K562 (cell line): ENCODE measurements around the gene C5orf22. TPM values are rescaled to one million over a fixed set of nuclear protein-coding genes. Genes with fewer than 3 reads are reported as not detected.
A peak's percentile ranks its signal among the peaks of the same experiment; 100 is the strongest.

ENCODE experiments used
- ATAC-seq: fragments of 200-7000 bp; cut with Tn5 transposase; 3 replicates; pipeline ENCODE4 v1.9.1; 2020; ENCODE audit warnings: moderate library complexity
- BruUV-seq: library from RNA; stranded (reverse); fragments of 400-500 nt; replicated peaks from 2 replicates; lab custom pipeline; 2021; lab: Mats Ljungman, UMichigan
- CTCF ChIA-PET: fragments of 300-600 bp; formaldehyde crosslinking; extraction: SDS; loops from one replicate; lab custom pipeline; 2021; ENCODE audit warnings: low intra/inter-chr PET ratio; lab: Yijun Ruan, JAX
- POLR2A ChIA-PET: fragments of 300-600, 350-650 bp; sonication (Branson Sonifier 250); formaldehyde crosslinking; extraction: SDS; loops from one replicate; lab custom pipeline; 2021; ENCODE audit warnings: antibody characterized with exemption, inconsistent platforms; lab: Yijun Ruan, JAX
- DNase-seq, 4 experiments: peaks; one replicate each; pipeline versions ENCODE4 v3.0.0 to v3.0.0-alpha.2; 2011 to 2018; ENCODE audit warnings: low spot score in 3 of 4, mixed read lengths in 3 of 4; ENCODE audit errors: extremely low read depth in 1 of 4
- FAIRE-seq: peaks from 2 replicates; lab custom pipeline; 2011; peaks lifted over from hg19 to GRCh38; lab: Jason Lieb, UNC
- H2AFZ ChIP-seq: 2 replicates; pipeline ENCODE4 v1.6.0; 2011; ENCODE audit warnings: low read depth, low read length, control low read depth, inconsistent platforms
- H3K27ac ChIP-seq: fragments of 200-600 bp; 3 replicates; pipeline ENCODE4 v1.8.0; 2011; ENCODE audit warnings: low read depth, mild to moderate bottlenecking, control low read depth, inconsistent platforms, low read length, moderate library complexity, mixed read lengths; ENCODE audit errors: extremely low read depth
- H3K27me3 ChIP-seq, 2 experiments: fragments of 300-600 bp in 1 of 2; 2 replicates in 1 of 2; 3 replicates in 1 of 2; pipeline versions ENCODE4 v1.6.0 to v1.8.0; 2011; ENCODE audit warnings: inconsistent platforms in 2 of 2, low read length in 2 of 2, mild to moderate bottlenecking in 1 of 2, mixed read lengths in 1 of 2, moderate library complexity in 1 of 2; ENCODE audit not compliant: control insufficient read depth in 2 of 2, insufficient read depth in 2 of 2
- H3K36me3 ChIP-seq: fragments of 300-600 bp; 3 replicates; pipeline ENCODE4 v1.8.0; 2011; ENCODE audit warnings: mild to moderate bottlenecking, low read length, inconsistent platforms; ENCODE audit not compliant: control insufficient read depth, insufficient read depth
- H3K4me1 ChIP-seq, 2 experiments: fragments of 200-600 bp in 1 of 2; replicated peaks in 1 of 2; 2 replicates in 1 of 2; 3 replicates in 1 of 2; pipeline versions ENCODE4 v1.5.1 to v1.8.0; 2011; ENCODE audit warnings: inconsistent platforms in 2 of 2, low read length in 2 of 2, mild to moderate bottlenecking in 1 of 2, mixed read lengths in 1 of 2, moderate library complexity in 1 of 2; ENCODE audit not compliant: control insufficient read depth in 2 of 2, insufficient read depth in 2 of 2
- H3K4me2 ChIP-seq: 2 replicates; pipeline ENCODE4 v1.6.1; 2011; ENCODE audit warnings: low read length, control low read depth, inconsistent platforms, mixed read lengths; ENCODE audit not compliant: insufficient read depth
- H3K4me3 ChIP-seq: fragments of 200-600 bp; sonication (generic), shearing (Covaris generic); 2 replicates; pipeline ENCODE4 v1.5.1; 2016; ENCODE audit warnings: control low read depth, inconsistent platforms
- H3K79me2 ChIP-seq: fragments of 200-600 bp; 3 replicates; pipeline ENCODE4 v1.8.0; 2011; ENCODE audit warnings: low read length, inconsistent platforms; ENCODE audit not compliant: control insufficient read depth, insufficient read depth
- H3K9ac ChIP-seq, 2 experiments: 2 replicates each; pipeline versions ENCODE4 v1.6.0 to v1.6.1; 2011; ENCODE audit warnings: low read depth in 2 of 2, low read length in 2 of 2, control low read depth in 1 of 2, inconsistent platforms in 1 of 2, mild to moderate bottlenecking in 1 of 2, mixed read lengths in 1 of 2; ENCODE audit not compliant: insufficient read depth in 1 of 2
- H3K9me1 ChIP-seq: one replicate; pipeline ENCODE4 v1.6.0; 2011; ENCODE audit warnings: inconsistent platforms, mild to moderate bottlenecking, low read length, moderate library complexity; ENCODE audit not compliant: control insufficient read depth, insufficient read depth
- H3K9me3 ChIP-seq: replicated peaks from 2 replicates; pipeline ENCODE4 v1.5.1; 2011; ENCODE audit warnings: low read depth, low read length, inconsistent platforms; ENCODE audit not compliant: control insufficient read depth, insufficient read depth
- H4K20me1 ChIP-seq: replicated peaks from 2 replicates; pipeline ENCODE4 v1.6.1; 2011; ENCODE audit warnings: low read length, inconsistent platforms, mixed read lengths; ENCODE audit not compliant: control insufficient read depth, insufficient read depth
- SPI1 ChIP-seq: IDR thresholded peaks from 2 replicates; pipeline ENCODE4 v1.6.1; 2011; ENCODE audit warnings: low read depth, low read length, control low read depth, borderline replicate concordance
- ZNF146 ChIP-seq: IDR thresholded peaks from one replicate; pipeline ENCODE4 v1.6.1; 2018; ENCODE audit warnings: missing compliant biosample characterization; ENCODE audit not compliant: unreplicated experiment
- WGBS: fragments of 100-300 bp; shearing (Covaris generic); methylation state at CpG from one replicate; pipeline ENCODE4 v1.1.6; 2016; ENCODE audit warnings: low coverage, mixed read lengths; ENCODE audit not compliant: insufficient coverage; ENCODE audit errors: missing lambda C conversion rate; 5-methylcytosine and 5-hydroxymethylcytosine counted together
- in situ Hi-C: fragments of 300-500 bp; cut with MboI; formaldehyde crosslinking; loops from 4 replicates; pipeline ENCODE4 v1.15.0; 2018; ENCODE audit warnings: inconsistent platforms, mixed read lengths
- intact Hi-C: fragments of 100-400 bp; cut with micrococcal nuclease; formaldehyde crosslinking; loops from 2 replicates; pipeline ENCODE4 v1.14.2; 2022
- polyA plus RNA-seq, 8 experiments: library from polyadenylated mRNA; depleted of rRNA in 4 of 8; stranded (reverse) in 5 of 8; unstranded in 3 of 8; fragments of >200 nt; fragmentation: Nextera tagmentation in 2 of 8; fragmentation: Illumina TruSeq in 1 of 8; extraction: Ambion mirVana in 2 of 8; extraction: Trizol in 1 of 8; gene quantifications; 2 replicates each; pipeline versions ENCODE4 v1.2.1 to v1.2.3, GENCODE V29; 2011 to 2014; ENCODE audit warnings: inconsistent platforms in 1 of 8, missing spikeins in 1 of 8
- total RNA-seq, 7 experiments: library from RNA; depleted of rRNA in 6 of 7; stranded (reverse); fragments of >200 nt in 6 of 7; fragmentation: Illumina TruSeq in 2 of 7; extraction: Trizol in 2 of 7; gene quantifications; 2 replicates each; pipeline versions ENCODE4 v1.2.1 to v1.2.3, GENCODE V29; 2011 to 2021; ENCODE audit warnings: low replicate concordance in 1 of 7
- TF ChIP-seq, protein P1 (sequence below): sonication (generic); formaldehyde crosslinking; IDR thresholded peaks from 2 replicates; pipeline ENCODE4 v1.8.0; 2022; ENCODE audit warnings: missing genetic modification reagents, mild to moderate bottlenecking, borderline replicate concordance
- TF ChIP-seq, protein P2 (sequence below): fragments of 250-450 bp; sonication (Bioruptor Pico); IDR thresholded peaks from 2 replicates; pipeline ENCODE4 v1.8.0; 2021; ENCODE audit warnings: moderate library complexity, mild to moderate bottlenecking, inconsistent platforms

The C5orf22 gene
- total and polyA plus RNA-seq, 9 of the 15 experiments (the other 6 are each of a cell fraction or from before 2014, with no cell fraction given), result 22.7 to 56.7 (median 39.3) TPM

DNA sequence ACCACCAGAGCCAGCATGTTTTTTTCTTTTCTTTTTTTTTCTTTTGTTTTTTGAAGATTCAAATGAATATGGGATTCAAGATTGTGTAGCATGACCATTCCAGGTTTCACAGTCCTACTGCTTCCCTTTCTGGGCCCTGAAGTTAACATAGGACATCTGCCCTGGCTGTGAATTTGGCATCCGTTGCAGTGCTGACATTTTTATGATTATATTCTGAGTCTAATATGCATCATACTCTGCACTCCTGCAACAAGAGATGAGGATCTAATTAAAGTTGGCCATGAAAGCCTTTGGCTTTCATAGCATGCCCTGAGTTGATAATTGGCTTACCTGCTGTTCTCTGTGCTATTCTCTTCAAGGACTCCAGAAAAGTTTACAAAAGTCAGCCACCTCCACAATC, 29.8 kb downstream of the C5orf22 start (continued):
- TF ChIP-seq, protein P1, sequence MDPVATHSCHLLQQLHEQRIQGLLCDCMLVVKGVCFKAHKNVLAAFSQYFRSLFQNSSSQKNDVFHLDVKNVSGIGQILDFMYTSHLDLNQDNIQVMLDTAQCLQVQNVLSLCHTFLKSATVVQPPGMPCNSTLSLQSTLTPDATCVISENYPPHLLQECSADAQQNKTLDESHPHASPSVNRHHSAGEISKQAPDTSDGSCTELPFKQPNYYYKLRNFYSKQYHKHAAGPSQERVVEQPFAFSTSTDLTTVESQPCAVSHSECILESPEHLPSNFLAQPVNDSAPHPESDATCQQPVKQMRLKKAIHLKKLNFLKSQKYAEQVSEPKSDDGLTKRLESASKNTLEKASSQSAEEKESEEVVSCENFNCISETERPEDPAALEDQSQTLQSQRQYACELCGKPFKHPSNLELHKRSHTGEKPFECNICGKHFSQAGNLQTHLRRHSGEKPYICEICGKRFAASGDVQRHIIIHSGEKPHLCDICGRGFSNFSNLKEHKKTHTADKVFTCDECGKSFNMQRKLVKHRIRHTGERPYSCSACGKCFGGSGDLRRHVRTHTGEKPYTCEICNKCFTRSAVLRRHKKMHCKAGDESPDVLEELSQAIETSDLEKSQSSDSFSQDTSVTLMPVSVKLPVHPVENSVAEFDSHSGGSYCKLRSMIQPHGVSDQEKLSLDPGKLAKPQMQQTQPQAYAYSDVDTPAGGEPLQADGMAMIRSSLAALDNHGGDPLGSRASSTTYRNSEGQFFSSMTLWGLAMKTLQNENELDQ (CRISPR knock-in tag), result no peak
- no peak for TF ChIP-seq ZNF146 (CRISPR knock-in tag)

DNA sequence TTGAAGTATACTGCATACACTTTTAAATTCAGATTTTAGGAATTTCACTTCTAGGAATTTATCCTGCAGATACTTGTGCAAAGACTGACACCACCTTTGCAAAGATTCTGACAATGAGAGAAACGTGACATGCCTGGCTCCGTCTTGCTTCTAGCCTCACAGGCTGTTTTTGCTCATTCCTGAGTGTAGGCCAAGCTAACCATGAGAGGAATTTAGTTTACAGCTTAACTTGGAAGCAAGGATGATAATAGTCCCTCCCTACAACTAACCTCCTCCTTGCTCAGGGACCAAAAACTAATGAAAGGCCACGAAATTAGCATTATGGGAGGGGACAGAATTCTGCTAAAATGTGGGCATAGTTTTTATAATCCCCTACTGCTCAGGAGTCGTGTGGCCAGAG, 31.1 kb downstream of the C5orf22 start:
- POLR2A ChIA-PET, result interaction anchor here (0.9 kb wide), 1 partner anchor 8 kb away, joined by 5 read pairs; no protein-coding TSS in a partner anchor

More for the DNA sequence above, 31.1 kb downstream of the C5orf22 start:
- Histone ChIP-seq H3K9ac (no peak overlapping the region), H3K79me2 (no peaks in the 10 kb centered on the region), H3K36me3 (no peaks in the 10 kb centered on the region), H2AFZ (no peak overlapping the region), H4K20me1 (no peaks in the 10 kb centered on the region), H3K9me1 (no peaks in the 10 kb centered on the region), H3K27ac (no peak overlapping the region), H3K4me3 (no peak overlapping the region), H3K4me2 (no peak overlapping the region), H3K4me1 (no peaks in the 10 kb centered on the region; a peak in 1 of 5 replicates), H3K9me3 (no peaks in the 10 kb centered on the region), H3K27me3 (no peaks in the 10 kb centered on the region)
- TF ChIP-seq SPI1, result 0 out of 2 replicates have a peak, but pooled peaks have one; percentile 46
- TF ChIP-seq, protein P2, sequence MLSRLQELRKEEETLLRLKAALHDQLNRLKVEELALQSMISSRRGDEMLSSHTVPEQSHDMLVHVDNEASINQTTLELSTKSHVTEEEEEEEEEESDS (CRISPR knock-in tag), result no peak
- FAIRE-seq (no peak), DNase-seq (no peak), ATAC-seq (no peak)
- BruUV-seq, result no TSS peak
- CTCF ChIA-PET, result no interaction called here
- 2% methylated on average over 4 of the region's 4 CpGs for WGBS
- intact Hi-C loops (no loop called here), in situ Hi-C loops (no loop called here)
